Jurkat, Clone E6-1 (cell line): ENCODE measurements around the gene RAI1.
"Not testable (repeated sequence)": the region's sequence is repeated elsewhere in the genome, so short reads cannot be mapped to it uniquely, and the experiment has no call there.

Experiments used
- DNase-seq: peaks from one replicate; pipeline ENCODE4 v3.0.0-alpha.2; 2011; ENCODE audit warnings: low read depth, low spot score
- H3K4me3 ChIP-seq: 2 replicates; pipeline ENCODE4 v1.5.1; 2011; ENCODE audit warnings: mild to moderate bottlenecking, low read length, control low read depth, moderate library complexity

Gene RAI1

GRCh38 chr17:17800504-17801021 is 119.3 kb downstream of the RAI1 start:
- no peak for DNase-seq
- no peak overlapping the region for H3K4me3 ChIP-seq

DNA sequence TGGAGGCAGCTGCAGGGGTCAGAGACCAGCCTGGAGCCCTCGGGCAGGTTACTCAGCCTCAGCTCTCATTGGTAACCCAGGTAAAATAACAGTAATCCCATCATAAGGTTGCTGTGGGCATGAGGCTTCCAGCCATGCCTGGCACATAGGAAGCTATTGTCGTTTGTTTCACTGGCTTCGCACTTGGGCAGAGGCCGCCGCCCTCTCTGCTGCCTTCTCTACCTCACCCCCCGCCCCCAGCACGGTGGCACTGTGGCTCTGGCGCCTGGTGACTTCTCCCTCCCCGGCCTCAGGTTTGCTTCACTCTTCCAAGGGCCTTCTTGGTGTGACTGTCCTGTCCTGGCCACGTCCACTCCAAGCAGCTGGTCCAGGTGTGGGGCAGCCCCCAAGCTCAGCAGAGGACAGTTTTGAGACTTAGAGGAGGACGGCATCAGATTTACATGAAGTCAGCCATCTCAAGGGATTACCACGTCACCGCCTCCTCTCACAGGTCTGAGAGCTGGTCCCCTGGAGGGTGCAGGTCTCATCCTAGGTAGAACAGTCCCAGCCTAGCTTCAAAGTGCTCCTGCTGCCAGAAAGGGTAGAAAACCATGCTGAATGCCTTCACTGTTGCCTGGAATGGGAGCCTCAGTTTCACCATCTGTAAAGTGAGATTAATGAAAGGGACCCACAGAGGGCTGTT is 120.7 kb downstream of the RAI1 start:
- H3K4me3 ChIP-seq, result no peak overlapping the region
- DNase-seq, result no peak

DNA sequence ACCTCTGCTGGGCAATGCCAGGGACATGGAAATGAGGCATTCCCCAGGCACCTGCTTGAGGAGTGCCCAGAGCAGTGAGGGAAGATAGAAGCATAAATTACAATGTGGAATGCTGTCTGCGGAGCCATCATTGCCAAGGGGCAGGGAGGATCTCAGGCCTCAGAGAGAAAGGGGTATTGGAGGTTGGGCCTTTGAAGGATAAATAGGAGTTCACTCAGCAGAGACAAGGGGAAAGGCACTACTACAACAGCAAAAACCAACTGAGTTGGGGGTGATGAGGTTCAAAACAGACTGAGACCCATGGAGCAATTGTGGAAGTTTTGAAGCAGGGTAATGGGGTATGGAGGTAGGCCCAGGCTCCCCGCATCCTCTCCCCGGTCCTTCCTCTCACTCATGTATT is 122.7 kb downstream of the RAI1 start:
- DNase-seq, result no peak
- no peak overlapping the region for H3K4me3 ChIP-seq

DNA sequence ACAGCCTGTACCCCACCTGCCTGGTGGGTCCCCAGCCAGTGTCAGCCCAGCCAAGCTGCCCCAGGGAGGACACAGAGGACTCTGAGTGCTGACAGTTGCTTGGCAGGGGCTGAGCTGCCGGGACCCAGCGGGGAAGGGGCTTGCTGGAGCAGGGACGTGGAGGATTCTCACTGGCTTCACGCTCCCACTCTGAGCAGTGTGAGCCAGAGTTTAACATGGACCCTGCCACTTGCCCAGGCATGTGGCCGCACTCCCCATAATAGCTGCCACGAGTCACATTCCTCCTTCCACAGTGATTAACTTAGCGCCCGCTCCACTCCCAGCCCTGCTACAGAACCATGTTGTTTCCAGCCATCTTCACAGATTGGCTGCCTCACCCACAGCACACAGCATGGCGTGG is 124.3 kb downstream of the RAI1 start:
- DNase-seq, result no peak
- H3K4me3 ChIP-seq, result no peak overlapping the region

- no peak overlapping the region for H3K4me3 ChIP-seq
- DNase-seq, result no peak
Measured at GRCh38 chr17:17806035-17806434, 124.8 kb downstream of the RAI1 start.

GRCh38 chr17:17806611-17807274 is 125.5 kb downstream of the RAI1 start:
- DNase-seq, result no peak
- H3K4me3 ChIP-seq, result no peak overlapping the region

GRCh38 chr17:17807440-17807839 is 126.2 kb downstream of the RAI1 start:
- H3K4me3 ChIP-seq, result no peak overlapping the region
- no peak for DNase-seq

DNA sequence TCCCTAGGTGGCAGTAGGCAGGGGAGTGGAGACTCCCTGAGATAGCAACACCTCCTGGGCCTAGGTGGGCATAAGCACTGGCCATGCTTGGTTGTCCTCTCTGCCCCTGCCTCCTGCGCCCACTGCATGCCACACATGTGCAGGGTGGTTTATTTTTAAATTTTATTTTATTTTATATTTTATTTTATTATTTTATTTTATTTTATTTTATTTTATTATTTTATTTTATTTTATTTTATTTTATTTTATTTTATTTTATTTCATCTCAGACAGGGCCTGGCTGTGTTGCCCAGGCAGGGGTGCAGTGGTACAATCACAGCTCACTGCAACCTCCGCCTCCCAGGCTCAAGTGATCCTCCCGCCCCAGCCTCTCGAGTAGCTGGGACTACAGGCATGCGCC is 126.9 kb downstream of the RAI1 start:
- not testable (repeated sequence) for DNase-seq, H3K4me3 ChIP-seq

- H3K4me3 ChIP-seq, result no peak overlapping the region
- no peak for DNase-seq
Measured at GRCh38 chr17:17808706-17809432, 127.6 kb downstream of the RAI1 start.

DNA sequence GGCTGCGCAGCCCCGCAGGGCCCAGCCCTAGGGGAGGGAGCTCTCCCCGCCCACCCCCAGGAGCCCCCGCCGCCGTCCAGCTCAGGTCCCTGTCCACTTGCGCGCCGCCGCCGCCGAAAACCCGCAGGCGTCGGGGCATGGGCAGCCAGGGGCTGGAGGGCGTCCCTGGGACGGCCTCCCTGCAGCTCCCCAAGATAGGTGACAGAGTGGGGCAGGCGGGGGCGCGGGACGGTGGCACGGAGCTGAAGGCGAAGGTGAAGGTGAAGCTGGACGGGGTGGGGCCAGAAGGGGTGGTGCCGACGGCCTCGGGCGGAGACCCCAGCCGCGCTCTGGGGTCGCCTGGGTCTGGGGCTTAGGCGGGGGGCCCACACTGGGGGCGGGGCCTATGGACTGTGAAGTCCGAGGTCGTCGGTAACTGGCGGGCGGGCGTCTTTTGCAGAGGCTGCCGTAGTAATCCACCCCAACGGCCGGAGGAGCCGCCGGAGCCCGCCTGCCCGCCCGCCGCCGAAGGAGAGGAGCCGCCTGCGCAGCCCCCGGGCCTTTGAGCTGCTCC is 128.3 kb downstream of the RAI1 start:
- H3K4me3 ChIP-seq, result no peak overlapping the region
- DNase-seq, result no peak

- no peak for DNase-seq
- no peak overlapping the region for H3K4me3 ChIP-seq
Measured at GRCh38 chr17:17810084-17810894, 129.0 kb downstream of the RAI1 start.

DNA sequence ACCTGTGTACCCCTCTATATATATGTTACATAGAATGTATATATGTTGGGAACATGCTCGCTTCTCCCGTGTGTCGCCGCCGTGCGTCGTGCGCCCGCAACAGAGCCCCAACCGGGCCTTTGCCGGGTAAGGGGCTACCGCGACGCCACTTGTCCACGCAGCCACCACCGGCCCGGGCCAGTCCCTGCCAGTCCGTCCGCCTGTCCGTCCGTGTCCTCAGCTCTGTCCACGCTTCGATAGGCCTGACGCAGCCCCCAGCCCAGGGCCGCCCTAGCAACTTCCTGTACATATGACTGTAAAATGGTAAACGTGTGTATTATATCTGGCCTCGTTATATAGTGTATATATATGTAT is 129.6 kb downstream of the RAI1 start:
- no peak overlapping the region for H3K4me3 ChIP-seq
- no peak for DNase-seq

- DNase-seq, result no peak
- H3K4me3 ChIP-seq, result no peak overlapping the region
Measured at GRCh38 chr17:17811381-17812210, 130.3 kb downstream of the RAI1 start.

DNA sequence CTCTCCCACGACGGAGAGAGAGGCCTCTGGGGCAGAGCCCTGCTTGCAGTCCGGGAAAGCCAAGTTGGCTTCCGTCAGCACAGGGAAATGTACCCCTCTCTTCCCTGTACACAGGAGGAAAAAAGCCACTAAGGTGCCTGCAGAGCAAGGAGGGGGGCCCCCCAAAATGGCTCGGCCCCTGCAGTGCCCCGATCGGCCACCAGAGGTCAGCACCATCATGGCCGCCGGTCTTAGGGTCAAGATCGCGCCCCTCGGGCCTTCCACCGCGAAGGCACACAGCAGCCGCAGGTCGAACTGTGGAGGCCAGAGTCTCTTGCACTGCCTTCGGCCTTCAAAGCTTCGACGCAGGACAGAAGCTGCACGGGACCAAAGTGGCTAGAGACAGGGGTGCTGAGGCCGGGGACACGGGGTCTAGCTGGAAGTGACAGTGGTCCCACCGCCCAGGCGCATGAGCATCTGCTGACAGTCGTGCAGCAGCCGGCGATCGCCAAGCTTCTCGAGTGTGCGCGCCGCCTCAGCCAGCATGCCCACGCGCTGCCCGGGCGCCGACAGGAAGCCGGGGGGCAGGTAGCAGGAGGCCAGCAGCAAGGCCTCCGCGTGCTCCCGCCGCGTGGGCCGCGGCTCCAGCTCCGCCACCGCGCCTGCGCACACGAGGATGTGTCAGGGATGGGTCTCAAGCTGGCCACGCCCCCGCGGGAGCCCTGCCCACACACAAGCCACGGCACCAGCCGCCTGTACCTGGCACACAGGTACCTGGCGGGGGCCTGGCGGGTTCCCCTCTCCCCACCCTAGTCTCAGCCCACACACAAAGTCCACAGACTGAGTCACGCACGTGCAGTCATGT is 131.2 kb downstream of the RAI1 start:
- no peak overlapping the region for H3K4me3 ChIP-seq
- DNase-seq, result no peak

- DNase-seq, result no peak
Measured at GRCh38 chr17:17813055-17813724, 131.9 kb downstream of the RAI1 start.

GRCh38 chr17:17813725-17814095 is 132.5 kb downstream of the RAI1 start:
- DNase-seq, result no peak

More at GRCh38 chr17:17813055-17813724, 131.9 kb downstream of the RAI1 start:
- H3K4me3 ChIP-seq, result no peak overlapping the region

More at GRCh38 chr17:17813725-17814095, 132.5 kb downstream of the RAI1 start:
- H3K4me3 ChIP-seq, result no peak overlapping the region
